ENCODE measurements around the gene JPH3. TPM values are rescaled to one million over a fixed set of nuclear protein-coding genes. Genes with fewer than 3 reads are reported as not detected.

Gene JPH3
- total and polyA plus RNA-seq, 3 donors from 2014 or later: 3.2 to 8.7 (median 8.3) TPM

DNA sequence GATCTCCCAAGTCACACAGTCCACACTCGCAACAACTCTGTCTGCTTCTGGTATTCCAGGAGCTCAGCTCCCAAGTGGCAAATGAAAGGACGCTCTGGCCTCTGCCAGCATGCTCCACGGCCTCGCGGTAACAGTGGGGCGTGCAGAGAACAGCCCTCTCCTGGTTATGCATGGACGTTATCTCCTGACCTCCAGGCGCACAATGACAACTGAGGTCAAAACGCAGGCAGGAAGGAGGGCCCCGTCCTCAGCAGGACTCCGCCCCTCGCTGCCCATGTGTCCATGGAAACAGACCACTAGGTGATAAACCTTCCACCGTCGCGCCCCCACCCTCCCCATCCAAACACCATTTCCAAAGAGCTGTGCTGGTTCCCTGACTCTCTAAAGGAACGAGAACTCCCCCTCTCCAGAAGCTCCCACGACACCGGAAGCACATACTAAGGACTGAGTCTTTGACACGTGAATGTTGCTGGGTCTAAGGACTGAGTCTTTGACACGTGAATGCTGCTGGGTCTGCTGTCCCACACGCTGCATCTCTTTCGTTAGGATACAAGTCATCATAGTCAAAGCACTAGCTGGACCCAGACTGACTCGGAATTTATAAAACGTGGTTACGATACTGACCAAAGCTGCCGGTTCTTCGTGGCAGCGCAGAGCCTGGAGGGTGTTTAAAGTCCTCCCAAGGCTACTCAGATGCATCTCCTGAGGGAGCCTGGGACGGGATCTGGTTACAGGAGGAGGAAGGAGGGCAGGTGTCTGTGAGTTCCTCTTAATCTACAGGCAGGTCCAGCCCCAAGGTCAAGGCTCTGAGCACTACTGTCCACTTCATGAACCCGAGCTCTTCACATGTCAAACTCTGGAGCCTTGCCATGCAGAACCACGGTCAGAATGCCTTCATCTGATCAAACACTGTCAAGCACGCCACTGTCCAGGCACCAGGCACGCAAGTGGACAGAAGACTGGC lies 119.6 kb downstream of the JPH3 start:
- peak; percentile 35 for DNase-seq
- no peak overlapping the region for H3K4me3 ChIP-seq
- H3K4me1 ChIP-seq: peaks cover 16% of the 10 kb centered on the region
- intact Hi-C loops (cut with DNase I; ENCODE audit: low total_unique reads): no loop called here
- 77 to 86% methylated on average over 26 to 33 of the region's 33 CpGs for WGBS, 2 donors
- no peaks in the 10 kb centered on the region for H3K36me3 ChIP-seq (ENCODE audit: low read depth, missing control alignments)
- H3K27ac ChIP-seq: no peak overlapping the region
- H3K9me3 ChIP-seq: no peaks in the 10 kb centered on the region
- no peaks in the 10 kb centered on the region for H3K27me3 ChIP-seq
- TF ChIP-seq, protein P1, sequence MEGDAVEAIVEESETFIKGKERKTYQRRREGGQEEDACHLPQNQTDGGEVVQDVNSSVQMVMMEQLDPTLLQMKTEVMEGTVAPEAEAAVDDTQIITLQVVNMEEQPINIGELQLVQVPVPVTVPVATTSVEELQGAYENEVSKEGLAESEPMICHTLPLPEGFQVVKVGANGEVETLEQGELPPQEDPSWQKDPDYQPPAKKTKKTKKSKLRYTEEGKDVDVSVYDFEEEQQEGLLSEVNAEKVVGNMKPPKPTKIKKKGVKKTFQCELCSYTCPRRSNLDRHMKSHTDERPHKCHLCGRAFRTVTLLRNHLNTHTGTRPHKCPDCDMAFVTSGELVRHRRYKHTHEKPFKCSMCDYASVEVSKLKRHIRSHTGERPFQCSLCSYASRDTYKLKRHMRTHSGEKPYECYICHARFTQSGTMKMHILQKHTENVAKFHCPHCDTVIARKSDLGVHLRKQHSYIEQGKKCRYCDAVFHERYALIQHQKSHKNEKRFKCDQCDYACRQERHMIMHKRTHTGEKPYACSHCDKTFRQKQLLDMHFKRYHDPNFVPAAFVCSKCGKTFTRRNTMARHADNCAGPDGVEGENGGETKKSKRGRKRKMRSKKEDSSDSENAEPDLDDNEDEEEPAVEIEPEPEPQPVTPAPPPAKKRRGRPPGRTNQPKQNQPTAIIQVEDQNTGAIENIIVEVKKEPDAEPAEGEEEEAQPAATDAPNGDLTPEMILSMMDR (IDR thresholded peaks at IDR 0.05): no peak
- TF ChIP-seq POLR2A (IDR thresholded peaks at IDR 0.05): no peak

GRCh38 chr16:87722590-87723225 lies 120.4 kb downstream of the JPH3 start:
- Histone ChIP-seq H3K36me3 (ENCODE audit: low read depth, missing control alignments) (no peaks in the 10 kb centered on the region), H3K4me1 (peaks cover 16% of the 10 kb centered on the region), H3K9me3 (no peaks in the 10 kb centered on the region), H3K4me3 (no peak overlapping the region), H3K27ac (peak overlapping the region in 1 of 2 donors; percentile 31), H3K27me3 (no peaks in the 10 kb centered on the region)
- 78 to 90% methylated on average over 19 of the region's 19 CpGs for WGBS, 2 donors
- TF ChIP-seq, protein P1 (IDR thresholded peaks at IDR 0.05): no peak
- TF ChIP-seq POLR2A (IDR thresholded peaks at IDR 0.05): no peak
- intact Hi-C loops (cut with DNase I; ENCODE audit: low total_unique reads): no loop called here
- DNase-seq: no peak

DNA sequence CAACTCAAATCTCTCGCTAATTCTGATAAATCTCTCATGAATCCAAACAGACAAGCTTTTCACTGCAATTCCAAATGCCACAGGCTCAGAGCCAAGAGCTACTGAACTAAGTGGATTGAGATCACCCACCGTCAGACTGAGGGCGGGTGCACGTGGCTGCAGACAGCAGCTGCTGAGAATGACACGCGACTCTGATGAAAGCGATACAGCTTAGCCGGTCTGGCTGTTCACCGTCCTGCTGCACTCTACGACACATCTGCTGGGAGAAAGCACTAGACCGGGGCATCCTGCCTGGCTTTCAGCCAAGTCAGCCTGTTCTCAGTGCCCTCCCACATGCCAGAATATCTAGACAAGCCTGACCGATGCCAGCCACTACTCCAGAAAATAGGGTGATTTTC lies 120.9 kb downstream of the JPH3 start:
- TF ChIP-seq, protein P1 (IDR thresholded peaks at IDR 0.05): no peak
- TF ChIP-seq POLR2A (IDR thresholded peaks at IDR 0.05): no peak
- peak overlapping the region in 1 of 2 donors; percentile 31 for H3K27ac ChIP-seq
- no peaks in the 10 kb centered on the region for H3K9me3 ChIP-seq
- H3K4me1 ChIP-seq: peaks cover 16% of the 10 kb centered on the region
- intact Hi-C loops (cut with DNase I; ENCODE audit: low total_unique reads): no loop called here
- DNase-seq: peak; percentile 93
- 51 to 62% methylated on average over 12 of the region's 12 CpGs for WGBS, 2 donors
- no peaks in the 10 kb centered on the region for H3K36me3 ChIP-seq (ENCODE audit: low read depth, missing control alignments)
- no peak overlapping the region for H3K4me3 ChIP-seq
- H3K27me3 ChIP-seq: no peaks in the 10 kb centered on the region

DNA sequence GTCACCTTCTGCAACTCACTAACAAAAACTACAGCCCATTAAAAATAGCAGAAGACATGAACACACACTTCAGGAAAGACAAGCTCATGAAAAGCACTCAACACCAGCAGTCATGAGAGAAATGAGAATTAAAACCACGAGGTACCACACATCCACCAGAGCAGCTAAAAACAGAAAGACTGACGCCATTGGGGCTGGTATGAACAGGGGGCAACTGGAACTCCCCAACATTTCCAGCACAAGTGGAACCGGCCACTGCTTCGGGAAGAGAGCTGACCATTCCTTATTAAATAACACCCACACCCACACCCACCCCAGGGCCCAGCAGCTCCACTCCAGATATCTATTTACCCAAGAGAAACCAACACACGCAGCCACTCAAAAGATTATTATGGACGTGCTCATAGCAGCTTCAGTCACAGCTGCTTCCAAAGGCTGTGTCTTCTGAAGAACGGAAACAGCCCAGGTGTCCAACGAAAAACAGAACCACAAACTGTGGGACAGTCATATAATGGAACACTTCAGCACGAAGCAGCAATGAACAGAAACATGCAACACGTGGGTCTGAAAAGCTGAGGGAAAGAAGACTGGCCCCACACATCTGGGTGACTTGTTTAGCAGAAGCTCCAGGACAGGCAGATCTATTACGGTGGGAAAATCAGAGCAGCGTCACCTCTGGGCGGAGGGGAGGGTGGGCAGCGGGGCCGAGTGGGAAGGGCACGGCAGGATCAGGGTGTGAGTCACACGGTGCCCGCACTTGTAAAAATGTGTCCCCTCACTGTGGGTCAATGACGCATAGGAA lies 122.4 kb downstream of the JPH3 start:
- no peaks in the 10 kb centered on the region for H3K9me3 ChIP-seq
- H3K4me3 ChIP-seq: no peak overlapping the region
- peaks cover 16% of the 10 kb centered on the region for H3K4me1 ChIP-seq
- WGBS, 2 donors: 86 to 96% methylated on average over 19 of the region's 19 CpGs
- no peak for DNase-seq
- TF ChIP-seq, protein P1 (IDR thresholded peaks at IDR 0.05): no peak
- TF ChIP-seq POLR2A (IDR thresholded peaks at IDR 0.05): no peak
- intact Hi-C loops (cut with DNase I; ENCODE audit: low total_unique reads): no loop called here
- no peaks in the 10 kb centered on the region for H3K36me3 ChIP-seq (ENCODE audit: low read depth, missing control alignments)
- H3K27ac ChIP-seq: no peak overlapping the region
- H3K27me3 ChIP-seq: no peaks in the 10 kb centered on the region

Measured in testis (tissue), 3 donors.